ENCODE results near the gene LHFPL3.

LHFPL3 gene

GRCh38 chr7:104807671-104808070 is 479.3 kb downstream of the LHFPL3 start:
- DNase-seq, result no peak

GRCh38 chr7:104809906-104810305 is 481.5 kb downstream of the LHFPL3 start:
- no peak for DNase-seq

GRCh38 chr7:104814126-104814525 is 485.7 kb downstream of the LHFPL3 start:
- no peak for DNase-seq

GRCh38 chr7:104814671-104815400 is 486.4 kb downstream of the LHFPL3 start:
- no peak for DNase-seq

GRCh38 chr7:104816537-104816936 is 488.1 kb downstream of the LHFPL3 start:
- DNase-seq, result no peak

- no peak for DNase-seq
These were observed 490.8 kb downstream of the LHFPL3 start for GRCh38 chr7:104818961-104819880.

GRCh38 chr7:104820836-104821535 is 492.6 kb downstream of the LHFPL3 start:
- DNase-seq, result no peak

GRCh38 chr7:104823177-104823576 is 494.8 kb downstream of the LHFPL3 start:
- DNase-seq, result no peak

- DNase-seq, result no peak
These were observed 496.7 kb downstream of the LHFPL3 start for GRCh38 chr7:104825099-104825498.

- no peak for DNase-seq
These were observed 497.7 kb downstream of the LHFPL3 start for GRCh38 chr7:104826135-104826534.

- DNase-seq, result no peak
These were observed 508.6 kb downstream of the LHFPL3 start for GRCh38 chr7:104836976-104837375.

- DNase-seq, result no peak
These were observed 510.3 kb downstream of the LHFPL3 start for GRCh38 chr7:104838537-104839299.

GRCh38 chr7:104839842-104840241 is 511.4 kb downstream of the LHFPL3 start:
- DNase-seq, result no peak

- no peak for DNase-seq
These were observed 513.4 kb downstream of the LHFPL3 start for GRCh38 chr7:104841798-104842197.

- DNase-seq, result no peak
These were observed 514.8 kb downstream of the LHFPL3 start for GRCh38 chr7:104843198-104843597.

- DNase-seq, result no peak
These were observed 517.2 kb downstream of the LHFPL3 start for GRCh38 chr7:104845557-104845956.

GRCh38 chr7:104846731-104847130 is 518.3 kb downstream of the LHFPL3 start:
- no peak for DNase-seq

- peak; percentile 49 for DNase-seq
These were observed 520.0 kb downstream of the LHFPL3 start for GRCh38 chr7:104848138-104848990.

GRCh38 chr7:104850374-104850773 is 522.0 kb downstream of the LHFPL3 start:
- DNase-seq, result no peak

- no peak for DNase-seq
These were observed 522.9 kb downstream of the LHFPL3 start for GRCh38 chr7:104851268-104851667.

GRCh38 chr7:104852386-104852785 is 524.0 kb downstream of the LHFPL3 start:
- no peak for DNase-seq

GRCh38 chr7:104855861-104856260 is 527.5 kb downstream of the LHFPL3 start:
- DNase-seq, result no peak

Data from CD4-positive, alpha-beta T cell treated with Interleukin-12 subunit alpha and Interleukin-12 subunit beta, for 1 hour (primary cell).